ENCODE data around the gene GPR17.

GPR17 gene, protein sequence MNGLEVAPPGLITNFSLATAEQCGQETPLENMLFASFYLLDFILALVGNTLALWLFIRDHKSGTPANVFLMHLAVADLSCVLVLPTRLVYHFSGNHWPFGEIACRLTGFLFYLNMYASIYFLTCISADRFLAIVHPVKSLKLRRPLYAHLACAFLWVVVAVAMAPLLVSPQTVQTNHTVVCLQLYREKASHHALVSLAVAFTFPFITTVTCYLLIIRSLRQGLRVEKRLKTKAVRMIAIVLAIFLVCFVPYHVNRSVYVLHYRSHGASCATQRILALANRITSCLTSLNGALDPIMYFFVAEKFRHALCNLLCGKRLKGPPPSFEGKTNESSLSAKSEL

DNA sequence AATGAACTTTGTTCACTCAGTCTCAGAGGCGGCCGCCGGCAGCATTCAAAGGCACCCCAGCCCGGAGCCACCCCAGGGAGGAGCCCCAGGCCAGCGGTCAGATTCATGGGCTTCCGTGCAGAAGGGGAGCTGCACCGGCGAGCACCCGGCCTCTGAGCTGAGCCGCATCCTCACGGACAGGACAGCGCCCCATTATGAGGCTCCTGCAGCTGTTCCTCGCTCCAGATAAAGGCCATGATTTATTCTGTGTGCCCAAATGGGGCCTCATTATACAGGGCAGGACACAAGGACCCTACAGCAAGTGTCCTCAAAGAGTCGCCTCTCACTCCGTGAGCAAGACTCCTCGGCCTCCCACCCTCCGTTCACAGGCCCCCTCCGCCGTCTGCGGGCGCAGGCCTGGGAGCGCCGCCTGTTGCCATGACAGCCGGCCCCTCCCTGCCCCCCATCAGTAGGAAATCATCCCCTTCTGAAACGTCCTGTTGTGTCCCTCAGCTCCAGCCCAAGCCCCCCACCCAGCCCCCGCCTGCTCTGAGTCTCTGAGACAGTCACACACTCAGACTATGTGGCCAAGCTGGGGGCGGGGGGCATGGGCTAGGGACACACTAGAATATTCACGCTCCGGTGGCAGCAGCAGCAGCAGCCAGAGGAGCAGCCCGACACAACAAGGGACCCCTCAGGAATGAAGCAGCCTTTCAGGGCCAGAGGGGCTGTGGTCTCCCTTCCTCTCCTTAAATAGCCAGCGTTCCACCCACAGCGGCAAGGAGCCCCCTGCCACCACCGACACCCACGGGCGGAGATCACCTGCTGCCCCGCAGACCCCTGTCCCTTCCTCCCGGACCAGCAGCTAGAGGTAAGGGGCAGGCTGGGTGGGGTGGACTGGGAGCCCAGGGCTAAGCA is at the start of gene GPR17:
Gene GPR17, plus strand, starts transcription at position 759 of the 897 bp plus-strand sequence. CDS start 4,583 bp downstream, outside the sequence.
- H3K4me3 ChIP-seq (ENCODE audit: low read length), result no peak within 1 kb of the TSS
- TF ChIP-seq, protein P1, sequence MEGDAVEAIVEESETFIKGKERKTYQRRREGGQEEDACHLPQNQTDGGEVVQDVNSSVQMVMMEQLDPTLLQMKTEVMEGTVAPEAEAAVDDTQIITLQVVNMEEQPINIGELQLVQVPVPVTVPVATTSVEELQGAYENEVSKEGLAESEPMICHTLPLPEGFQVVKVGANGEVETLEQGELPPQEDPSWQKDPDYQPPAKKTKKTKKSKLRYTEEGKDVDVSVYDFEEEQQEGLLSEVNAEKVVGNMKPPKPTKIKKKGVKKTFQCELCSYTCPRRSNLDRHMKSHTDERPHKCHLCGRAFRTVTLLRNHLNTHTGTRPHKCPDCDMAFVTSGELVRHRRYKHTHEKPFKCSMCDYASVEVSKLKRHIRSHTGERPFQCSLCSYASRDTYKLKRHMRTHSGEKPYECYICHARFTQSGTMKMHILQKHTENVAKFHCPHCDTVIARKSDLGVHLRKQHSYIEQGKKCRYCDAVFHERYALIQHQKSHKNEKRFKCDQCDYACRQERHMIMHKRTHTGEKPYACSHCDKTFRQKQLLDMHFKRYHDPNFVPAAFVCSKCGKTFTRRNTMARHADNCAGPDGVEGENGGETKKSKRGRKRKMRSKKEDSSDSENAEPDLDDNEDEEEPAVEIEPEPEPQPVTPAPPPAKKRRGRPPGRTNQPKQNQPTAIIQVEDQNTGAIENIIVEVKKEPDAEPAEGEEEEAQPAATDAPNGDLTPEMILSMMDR (conservative IDR thresholded peaks at IDR 0.05; ENCODE audit: low read depth, low read length), result no peak
- DNase-seq (ENCODE audit: low read depth), result no peak

DNA sequence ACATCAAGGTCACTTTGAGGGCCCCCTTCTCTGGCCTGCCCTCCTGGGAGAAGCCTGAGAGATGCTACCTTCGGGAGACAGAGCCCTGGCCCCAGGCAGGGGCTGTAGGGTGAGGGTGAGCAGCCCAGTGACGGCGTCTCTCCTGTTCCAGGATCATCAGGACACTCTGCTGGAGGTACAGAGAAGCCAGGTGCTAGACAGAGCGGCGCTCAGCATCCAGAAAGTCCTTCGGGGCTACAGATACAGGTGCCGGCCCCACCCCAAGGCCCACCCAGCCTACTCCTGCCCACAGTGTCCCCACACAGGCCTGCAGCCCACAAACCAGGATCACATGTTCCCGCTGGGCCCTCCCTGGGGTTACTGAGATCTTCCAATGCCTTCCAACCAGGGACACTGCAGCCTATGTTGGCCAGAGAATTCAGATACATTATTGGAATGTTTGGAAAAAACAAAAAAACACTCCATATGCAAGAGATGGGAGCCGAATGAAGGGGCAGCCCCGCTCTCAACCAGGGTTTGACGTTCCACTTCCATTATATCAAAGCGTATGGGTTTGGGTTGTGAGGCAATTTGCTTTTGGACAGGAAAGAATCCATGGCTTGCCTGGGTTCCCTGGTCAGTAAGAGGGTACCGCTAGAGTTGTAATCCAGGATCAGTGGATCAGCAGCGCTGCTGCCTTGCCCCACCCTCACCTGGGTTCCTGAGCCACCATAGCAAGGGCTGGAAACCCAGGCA is 49.5 kb upstream of the GPR17 start:
- TF ChIP-seq, protein P1 (conservative IDR thresholded peaks at IDR 0.05; ENCODE audit: low read depth, low read length), result no peak
- DNase-seq (ENCODE audit: low read depth), result no peak
- H3K4me3 ChIP-seq (ENCODE audit: low read length), result no peak overlapping the region

DNA sequence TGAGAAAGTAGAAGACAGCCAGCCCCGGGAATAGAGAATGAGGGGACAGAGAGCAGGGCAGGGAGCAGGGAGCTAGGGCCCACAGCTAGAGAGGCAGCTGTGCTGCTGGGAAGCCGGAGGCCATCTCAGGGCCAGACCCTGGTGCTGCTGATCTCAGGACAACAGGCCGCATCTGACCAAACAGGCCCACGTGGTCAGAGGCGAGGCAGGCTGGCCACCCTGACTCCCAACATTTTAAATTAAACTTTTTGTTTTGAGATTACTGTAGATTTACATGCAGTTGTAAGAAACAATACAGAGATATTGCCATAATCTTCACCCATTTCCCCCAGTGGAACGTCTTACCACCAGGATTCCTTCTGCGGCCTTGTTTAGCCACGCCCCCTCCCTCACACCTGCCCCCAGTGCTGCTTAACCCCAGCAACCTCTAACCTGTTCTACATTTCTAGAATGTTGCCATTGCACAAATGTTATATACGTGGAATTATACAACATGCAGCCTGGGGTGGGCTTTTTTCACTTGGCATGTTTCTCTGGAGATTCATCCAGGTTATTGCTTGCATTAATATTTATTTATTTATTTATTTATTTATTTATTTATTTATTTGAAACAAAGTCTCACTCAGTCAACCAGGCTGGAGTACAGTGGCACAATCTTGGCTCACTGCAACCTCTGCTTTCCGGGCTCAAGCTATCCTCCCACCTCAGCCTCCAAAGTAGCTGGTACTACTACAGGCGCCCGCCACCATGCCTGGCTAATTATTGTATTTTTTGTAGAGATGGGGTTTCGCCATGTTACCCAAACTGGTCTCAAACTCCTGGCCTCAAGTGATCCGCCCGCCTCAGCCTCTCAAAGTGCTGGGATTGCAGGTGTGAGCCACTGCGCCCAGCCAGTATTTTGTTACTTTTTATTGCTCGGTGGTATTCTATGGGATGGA is 48.6 kb upstream of the GPR17 start:
- TF ChIP-seq, protein P1 (conservative IDR thresholded peaks at IDR 0.05; ENCODE audit: low read depth, low read length), result no peak
- no peak for DNase-seq (ENCODE audit: low read depth)
- H3K4me3 ChIP-seq (ENCODE audit: low read length), result no peak overlapping the region

DNA sequence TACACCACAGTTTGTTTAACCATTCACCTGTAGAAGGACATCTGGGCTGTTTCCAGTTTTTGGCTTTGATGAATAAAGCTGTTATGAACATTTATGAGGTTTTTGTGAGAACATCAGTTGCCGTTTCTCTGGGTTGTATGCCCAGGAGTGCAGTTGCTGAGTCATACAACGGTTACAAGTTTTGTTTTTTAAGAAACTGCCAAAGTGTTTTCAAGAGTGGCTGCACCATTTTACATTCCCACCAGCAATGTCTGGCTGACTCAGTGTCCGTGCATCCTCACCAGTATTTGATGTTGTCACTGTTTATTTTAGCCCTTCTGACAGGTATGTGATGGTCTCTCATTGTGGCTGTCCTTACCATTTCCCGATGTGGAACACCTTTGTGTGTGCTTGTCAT is 48.0 kb upstream of the GPR17 start:
- DNase-seq (ENCODE audit: low read depth), result no peak
- no peak overlapping the region for H3K4me3 ChIP-seq (ENCODE audit: low read length)
- TF ChIP-seq, protein P1 (conservative IDR thresholded peaks at IDR 0.05; ENCODE audit: low read depth, low read length), result no peak

DNA sequence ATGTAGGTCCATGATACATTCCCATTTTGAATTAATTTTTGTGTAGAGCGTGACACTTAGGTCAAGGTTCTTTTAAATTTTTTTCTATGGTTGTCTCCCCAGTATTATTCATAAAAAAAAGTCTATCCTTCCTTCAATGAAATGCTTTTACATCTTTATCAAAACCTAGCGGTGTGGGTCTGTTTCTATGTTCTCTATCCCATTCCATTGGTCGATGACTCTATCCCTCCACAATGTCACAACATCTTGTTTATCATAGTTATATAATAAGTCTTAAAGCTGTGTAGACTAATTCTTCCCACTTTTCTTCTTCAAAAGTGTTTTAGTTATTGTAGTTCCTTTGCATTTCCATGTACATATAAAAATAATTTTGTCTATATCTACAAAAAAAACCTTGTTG is 47.2 kb upstream of the GPR17 start:
- no peak overlapping the region for H3K4me3 ChIP-seq (ENCODE audit: low read length)
- no peak for DNase-seq (ENCODE audit: low read depth)

More for the DNA sequence above, 47.2 kb upstream of the GPR17 start:
- TF ChIP-seq, protein P1 (conservative IDR thresholded peaks at IDR 0.05; ENCODE audit: low read depth, low read length), result no peak
